ENCODE data around the gene NAA20. TPM values are rescaled to one million over a fixed set of nuclear protein-coding genes. Genes with fewer than 3 reads are reported as not detected.

NAA20 gene
- total RNA-seq, 8 experiments from 2014 or later = 33.5 to 64.3 (median 44.4) TPM

DNA sequence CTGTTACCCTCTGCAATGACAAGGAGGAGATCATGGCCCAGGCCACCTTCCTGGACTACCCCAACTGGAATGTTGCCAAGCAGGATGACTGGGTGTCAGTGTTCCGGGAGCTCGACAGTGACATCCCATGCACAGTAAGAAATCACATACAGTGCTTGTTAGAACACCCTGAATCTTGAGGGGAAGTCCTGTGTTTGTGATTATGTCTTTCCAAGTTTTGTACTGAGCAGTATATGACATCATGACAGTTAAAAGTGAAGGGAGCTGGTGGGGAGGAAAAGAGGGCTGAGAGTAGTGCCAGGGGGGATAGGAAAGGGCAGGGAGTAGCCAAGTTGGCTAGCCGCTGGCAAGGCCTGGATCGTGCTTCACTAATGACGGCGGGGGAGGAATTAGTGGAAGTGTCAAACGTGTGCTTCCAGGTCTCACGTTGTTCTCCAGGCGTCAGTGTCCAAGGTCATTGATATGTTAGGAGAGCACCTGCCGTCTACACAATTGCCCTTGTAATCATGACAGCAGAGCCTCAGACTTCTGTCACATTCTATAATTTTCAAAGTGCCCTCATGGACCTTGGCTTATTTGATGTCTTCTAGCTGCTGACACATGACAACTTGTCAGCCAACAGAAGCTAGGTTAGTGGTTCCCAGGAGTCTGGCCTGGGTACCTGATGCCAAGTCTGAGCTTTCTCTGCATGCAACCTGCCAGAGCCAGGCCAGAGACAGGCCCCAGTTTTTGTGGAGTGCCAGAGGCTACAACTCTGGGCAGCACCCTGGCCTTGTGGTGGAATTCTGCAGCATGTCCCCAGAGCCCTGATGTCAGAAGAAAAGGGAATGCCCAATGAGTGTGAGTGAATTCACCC lies 53.9 kb downstream of the NAA20 start:
- in situ Hi-C loops (cut with MboI; ENCODE audit: low pct_unique_long_range_greater_than_20kb in 2 of 9, low sequenced_read_pairs in 9 of 9, unreplicated experiment in 9 of 9) = no loop called here
- Histone ChIP-seq H3K4me3 (no peak overlapping the region), H3K4me1 (replicated peaks in 1 of 2) (peaks cover 14 to 19% of the 10 kb centered on the region in 2 donors), H3K27ac (no peak overlapping the region)
- ATAC-seq (replicated peaks in 6 of 8) = no peak
- WGBS, 10 experiments = 10 to 100% (median 63%) methylated on average over 1 to 5 of the region's 10 CpGs; no CpG with 5 or more reads in 4 of the 10 experiments

DNA sequence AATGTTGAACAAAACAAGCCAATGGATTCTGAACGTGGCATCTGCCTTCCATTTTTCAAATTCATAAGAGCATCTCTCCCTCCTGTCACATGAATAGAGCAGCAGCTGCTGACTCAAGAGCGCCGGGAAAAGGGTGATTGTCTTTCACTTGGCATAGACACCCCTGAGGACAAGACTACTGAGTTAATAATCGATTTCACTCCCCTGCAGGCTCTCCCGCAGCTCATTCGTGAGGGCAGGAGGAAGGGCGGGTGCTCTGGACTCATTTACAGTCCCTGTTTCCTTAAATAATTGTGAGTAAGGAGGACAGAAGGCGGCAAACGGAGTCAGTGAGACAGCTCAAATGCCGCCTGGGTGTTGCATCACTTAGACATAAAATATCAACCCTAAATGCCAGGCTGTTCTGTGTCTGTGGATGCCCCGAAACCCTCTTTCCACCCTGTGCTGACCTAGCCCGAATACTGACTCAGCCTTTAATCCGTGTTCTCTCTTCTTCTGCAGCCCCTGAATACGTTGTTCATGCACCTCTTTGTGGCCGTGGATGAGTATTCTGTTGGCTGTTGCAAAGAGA lies 56.7 kb downstream of the NAA20 start:
- Histone ChIP-seq H3K4me1 (replicated peaks in 1 of 2) (peaks cover 14 to 19% of the 10 kb centered on the region in 2 donors), H3K4me3 (peak overlapping the region in 2 of 5 donors; percentile 1 to 12), H3K27ac (peak overlapping the region; percentile 33 to 70)
- 0 to 55% (median 12%) methylated on average over 1 to 12 of the region's 15 CpGs; no CpG with 5 or more reads in 2 of the 10 experiments for WGBS, 10 experiments
- peak in 6 of 8 experiments; percentile 48 to 88 (median 77) for ATAC-seq (replicated peaks in 6 of 8)
- in situ Hi-C loops (cut with MboI; ENCODE audit: low pct_unique_long_range_greater_than_20kb in 2 of 9, low sequenced_read_pairs in 9 of 9, unreplicated experiment in 9 of 9) = no loop called here

GRCh38 chr20:20075032-20075431 lies 57.9 kb downstream of the NAA20 start:
- Histone ChIP-seq H3K4me1 (replicated peaks in 1 of 2) (peaks cover 14 to 19% of the 10 kb centered on the region in 2 donors), H3K4me3 (no peak overlapping the region), H3K27ac (no peak overlapping the region)
- in situ Hi-C loops (cut with MboI; ENCODE audit: low pct_unique_long_range_greater_than_20kb in 2 of 9, low sequenced_read_pairs in 9 of 9, unreplicated experiment in 9 of 9) = loop anchor here in 6 of 9 experiments (25.0 kb wide), 4 partner anchors 162 to 512 kb away; partner anchors contain the start of gene INSM1 (in 1 of the 6)
- WGBS, 10 experiments = 50 to 100% (median 70%) methylated on average over 1 to 4 of the region's 4 CpGs; no CpG with 5 or more reads in 2 of the 10 experiments
- no peak for ATAC-seq (replicated peaks in 6 of 8)

- ATAC-seq (replicated peaks in 6 of 8) = peak in 7 of 8 experiments; percentile 77 to 92 (median 82)
Measured at GRCh38 chr20:20076297-20077065, 59.3 kb downstream of the NAA20 start.

DNA sequence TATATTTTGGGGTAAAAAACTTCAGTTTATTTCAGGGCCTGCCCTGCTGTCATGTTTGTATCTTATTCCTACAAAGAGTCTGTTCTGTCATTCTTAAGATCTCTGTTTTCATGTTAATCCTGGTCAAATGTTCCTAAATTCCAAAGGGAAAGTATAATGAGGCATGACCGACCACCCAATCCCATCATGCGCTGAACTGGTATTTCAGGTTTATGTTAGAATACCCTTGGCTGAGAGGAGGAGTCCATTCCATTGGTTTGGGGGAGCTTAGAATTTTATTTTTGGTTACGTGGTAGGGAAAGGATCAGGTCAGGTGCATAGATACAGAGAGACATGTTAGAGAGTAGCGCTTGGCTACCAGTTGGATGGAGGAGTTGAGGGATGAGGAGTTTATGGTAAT lies 60.9 kb downstream of the NAA20 start:
- in situ Hi-C loops (cut with MboI; ENCODE audit: low pct_unique_long_range_greater_than_20kb in 2 of 9, low sequenced_read_pairs in 9 of 9, unreplicated experiment in 9 of 9) = loop anchor here in 6 of 9 experiments (25.0 kb wide), 4 partner anchors 159 to 509 kb away; partner anchors contain the start of gene INSM1 (in 1 of the 6)
- no peak overlapping the region for H3K4me3 ChIP-seq
- WGBS, 10 experiments = 29 to 100% (median 86%) methylated on average over 1 to 4 of the region's 4 CpGs; no CpG with 5 or more reads in 1 of the 10 experiments
- H3K27ac ChIP-seq = no peak overlapping the region
- no peak for ATAC-seq (replicated peaks in 6 of 8)
- H3K4me1 ChIP-seq (replicated peaks in 1 of 2) = peaks cover 14 to 19% of the 10 kb centered on the region in 2 donors

More at GRCh38 chr20:20076297-20077065, 59.3 kb downstream of the NAA20 start:
- no peak overlapping the region for H3K27ac ChIP-seq
- H3K4me3 ChIP-seq = no peak overlapping the region
- in situ Hi-C loops (cut with MboI; ENCODE audit: low pct_unique_long_range_greater_than_20kb in 2 of 9, low sequenced_read_pairs in 9 of 9, unreplicated experiment in 9 of 9) = loop anchor here in 6 of 9 experiments (25.0 kb wide), 4 partner anchors 161 to 511 kb away; partner anchors contain the start of gene INSM1 (in 1 of the 6)
- H3K4me1 ChIP-seq (replicated peaks in 1 of 2) = peaks cover 14 to 19% of the 10 kb centered on the region in 2 donors
- 75 to 100% (median 93%) methylated on average over 1 to 8 of the region's 9 CpGs; no CpG with 5 or more reads in 4 of the 10 experiments for WGBS, 10 experiments

GRCh38 chr20:20079102-20079784 lies 62.1 kb downstream of the NAA20 start:
- Histone ChIP-seq H3K27ac (no peak overlapping the region), H3K4me3 (no peak overlapping the region), H3K4me1 (replicated peaks in 1 of 2) (peaks cover 3 to 11% of the 10 kb centered on the region in 2 donors)
- in situ Hi-C loops (cut with MboI; ENCODE audit: low pct_unique_long_range_greater_than_20kb in 2 of 9, low sequenced_read_pairs in 9 of 9, unreplicated experiment in 9 of 9) = loop anchor here in 6 of 9 experiments (25.0 kb wide), 4 partner anchors 158 to 508 kb away; partner anchors contain the start of gene INSM1 (in 1 of the 6)
- no peak for ATAC-seq (replicated peaks in 6 of 8)
- 43 to 100% (median 65%) methylated on average over 1 to 5 of the region's 5 CpGs; no CpG with 5 or more reads in 2 of the 10 experiments for WGBS, 10 experiments

Other genes starting within 250 kb of the NAA20 start
- 10 to 100 TPM; 21.7 to 31.5 (median 26.4) TPM for gene CRNKL1, start 35.1 kb downstream of the NAA20 start, total RNA-seq
- gene CFAP61, start 35.2 kb downstream of the NAA20 start, total RNA-seq = 10 to 100 TPM in 1 of 8 experiments, 1 to 10 TPM in 4, under 1 TPM in 3; 0.36 to 13.0 (median 1.3) TPM

Data from motor neuron (in vitro differentiated cells).